SK-N-MC (cell line): Measurements from ENCODE around the gene KANSL3.

Experiments used
- EZH2 ChIP-seq: fragments of 200-600 bp; sonication (generic); IDR thresholded peaks from one replicate; pipeline ENCODE4 v1.6.1; 2017; ENCODE audit warnings: antibody characterized with exemption
- FOXP2 ChIP-seq: optimal IDR thresholded peaks from 2 replicates; pipeline ENCODE3; 2011; ENCODE audit warnings: mild to moderate bottlenecking, moderate library complexity; ENCODE audit not compliant: insufficient read depth; ENCODE audit errors: extremely low read length, control extremely low read depth
- POLR2AphosphoS5 ChIP-seq: IDR thresholded peaks from 2 replicates; pipeline ENCODE4 v1.6.1; 2012; ENCODE audit warnings: mild to moderate bottlenecking, low read depth, low read length, borderline replicate concordance

GRCh38 chr2:96687266-96687665 is 49.2 kb upstream of the KANSL3 start:
- no peak for TF ChIP-seq POLR2AphosphoS5
- no peak for TF ChIP-seq EZH2
- TF ChIP-seq FOXP2 = no peak
